GM12872 (cell line): Measurements from ENCODE around the gene ARHGEF2.

Experiments
- TF ChIP-seq, protein P1 (sequence below): IDR thresholded peaks from 3 replicates; pipeline ENCODE4 v1.5.1; 2011; ENCODE audit warnings: low read depth, mild to moderate bottlenecking, low read length, moderate library complexity; ENCODE audit not compliant: insufficient read depth

Gene ARHGEF2

DNA sequence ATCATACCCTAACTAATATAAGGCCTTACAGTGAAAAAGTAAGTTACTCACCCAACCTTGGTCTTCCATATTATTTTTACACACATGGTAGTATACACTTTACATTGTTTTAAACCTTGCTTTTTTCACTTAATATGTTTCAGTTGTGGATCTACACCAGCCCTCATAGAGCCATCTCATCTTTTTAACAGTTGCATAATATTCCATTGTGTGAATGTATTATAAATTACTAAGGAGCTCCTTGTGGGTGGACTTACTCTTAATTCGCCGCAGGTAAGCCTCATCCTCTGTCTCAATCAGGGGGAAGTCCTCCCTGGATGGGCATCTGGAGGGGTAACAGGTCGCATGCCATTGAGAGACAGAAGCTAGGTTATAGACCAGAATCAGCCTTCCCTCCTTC lies 23.7 kb downstream of the ARHGEF2 start:
- TF ChIP-seq, protein P1, sequence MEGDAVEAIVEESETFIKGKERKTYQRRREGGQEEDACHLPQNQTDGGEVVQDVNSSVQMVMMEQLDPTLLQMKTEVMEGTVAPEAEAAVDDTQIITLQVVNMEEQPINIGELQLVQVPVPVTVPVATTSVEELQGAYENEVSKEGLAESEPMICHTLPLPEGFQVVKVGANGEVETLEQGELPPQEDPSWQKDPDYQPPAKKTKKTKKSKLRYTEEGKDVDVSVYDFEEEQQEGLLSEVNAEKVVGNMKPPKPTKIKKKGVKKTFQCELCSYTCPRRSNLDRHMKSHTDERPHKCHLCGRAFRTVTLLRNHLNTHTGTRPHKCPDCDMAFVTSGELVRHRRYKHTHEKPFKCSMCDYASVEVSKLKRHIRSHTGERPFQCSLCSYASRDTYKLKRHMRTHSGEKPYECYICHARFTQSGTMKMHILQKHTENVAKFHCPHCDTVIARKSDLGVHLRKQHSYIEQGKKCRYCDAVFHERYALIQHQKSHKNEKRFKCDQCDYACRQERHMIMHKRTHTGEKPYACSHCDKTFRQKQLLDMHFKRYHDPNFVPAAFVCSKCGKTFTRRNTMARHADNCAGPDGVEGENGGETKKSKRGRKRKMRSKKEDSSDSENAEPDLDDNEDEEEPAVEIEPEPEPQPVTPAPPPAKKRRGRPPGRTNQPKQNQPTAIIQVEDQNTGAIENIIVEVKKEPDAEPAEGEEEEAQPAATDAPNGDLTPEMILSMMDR = no peak

GRCh38 chr1:155952505-155952890 lies 25.8 kb downstream of the ARHGEF2 start:
- TF ChIP-seq, protein P1 = no peak

GRCh38 chr1:155951753-155952504 lies 26.4 kb downstream of the ARHGEF2 start:
- TF ChIP-seq, protein P1 = no peak

DNA sequence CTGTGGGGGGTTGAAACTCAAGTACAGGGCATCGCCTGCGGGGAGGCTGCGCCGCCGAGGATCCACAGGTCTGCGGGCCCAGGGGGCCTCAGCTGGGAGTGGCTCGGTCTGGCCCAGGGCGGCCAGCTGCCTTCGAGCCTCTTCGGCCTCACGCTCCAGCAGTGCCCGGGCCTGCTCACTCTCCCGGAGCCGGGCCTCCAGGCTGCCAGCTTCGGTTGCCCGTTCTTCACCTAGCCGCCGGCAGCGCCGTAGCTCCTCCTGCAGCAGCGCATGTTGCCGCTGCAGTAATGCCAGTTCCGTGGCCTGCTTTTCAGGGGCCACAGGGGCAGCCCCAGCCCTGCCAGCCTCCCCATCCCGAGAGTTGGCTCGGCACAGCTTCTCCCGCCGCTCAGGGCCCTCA lies 27.5 kb downstream of the ARHGEF2 start:
- TF ChIP-seq, protein P1 = no peak

- TF ChIP-seq, protein P1 = no peak
These were observed 30.6 kb downstream of the ARHGEF2 start for GRCh38 chr1:155947741-155948140.

DNA sequence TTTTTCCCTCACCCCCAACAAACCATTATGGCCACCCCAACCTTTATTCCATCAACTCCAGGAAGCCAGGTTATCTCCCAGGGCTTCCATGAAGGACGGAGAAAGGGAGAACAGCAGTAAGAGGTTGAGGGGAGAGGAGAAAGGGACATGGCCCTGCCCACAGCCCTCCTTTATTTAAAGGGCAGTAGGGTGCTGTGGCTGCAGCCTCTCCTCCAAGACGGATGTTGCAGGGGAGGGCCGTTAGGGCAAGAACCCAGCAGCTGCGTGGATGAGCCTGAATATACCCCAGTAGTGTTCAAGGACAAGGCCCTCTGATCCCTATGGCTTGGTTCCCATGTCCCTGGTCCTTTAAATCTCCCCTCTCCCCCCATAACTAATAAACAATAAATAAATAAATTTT lies 31.1 kb downstream of the ARHGEF2 start:
- TF ChIP-seq, protein P1 = no peak

GRCh38 chr1:155946633-155947219 lies 31.6 kb downstream of the ARHGEF2 start:
- TF ChIP-seq, protein P1 = no peak
